Esophagus muscularis mucosa (tissue), 4 donors: ENCODE data around the gene BORCS5.
"Not testable (repeated sequence)": the region's sequence is repeated elsewhere in the genome, so short reads cannot be mapped to it uniquely, and the experiment has no call there.

ENCODE experiments used
- EP300 ChIP-seq: sonication (generic); formaldehyde crosslinking; IDR thresholded peaks from one replicate; pipeline ENCODE4 v1.6.1; 2017; ENCODE audit warnings: antibody characterized with exemption
- POLR2A ChIP-seq: fragments of 450-650 bp; IDR thresholded peaks from one replicate; pipeline ENCODE4 v1.6.1; 2017; ENCODE audit warnings: antibody characterized with exemption, moderate library complexity, mild to moderate bottlenecking, low read depth
- TF ChIP-seq, protein P1 (sequence below), 3 experiments: fragments of 200-600 bp in 2 of 3; fragments of 450-650 bp in 1 of 3; sonication (generic) in 2 of 3; IDR thresholded peaks; one replicate each; pipeline ENCODE4 v1.5.1; 2017 to 2019; ENCODE audit warnings: antibody characterized with exemption in 3 of 3, mild to moderate bottlenecking in 2 of 3, moderate library complexity in 1 of 3

DNA sequence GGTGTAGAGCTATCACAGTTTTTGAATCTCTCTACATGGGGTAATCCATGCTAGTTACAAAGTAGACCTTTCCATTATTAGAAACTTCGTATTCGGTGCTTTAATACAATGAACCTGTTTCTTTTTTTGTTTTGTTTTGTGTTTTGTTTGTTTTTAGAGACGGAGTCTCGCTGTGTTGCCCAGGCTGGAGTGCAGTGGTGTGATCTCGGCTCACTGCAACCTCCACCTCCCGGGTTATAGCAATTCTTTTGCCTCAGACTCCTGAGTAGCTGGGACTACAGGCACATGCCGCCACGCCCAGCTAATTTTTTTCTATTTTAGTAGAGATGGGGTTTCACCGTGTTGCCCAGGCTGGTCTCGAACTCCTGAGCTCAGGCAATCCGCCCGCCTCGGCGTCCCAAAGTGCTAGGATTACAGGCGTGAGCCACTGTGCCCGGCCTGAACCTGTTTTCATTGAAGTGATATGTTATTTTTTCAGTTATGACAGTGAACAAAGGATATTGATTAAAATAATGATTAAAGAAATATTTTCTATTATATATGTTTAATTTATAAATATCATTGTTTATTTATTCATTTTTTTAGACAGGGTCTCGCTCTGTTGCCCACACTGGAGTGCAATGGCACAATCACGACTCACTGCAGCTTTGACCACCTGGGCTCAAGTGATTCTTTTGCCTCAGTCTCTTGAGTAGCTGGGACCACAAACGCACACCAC, 5.3 kb upstream of the BORCS5 start:
- TF ChIP-seq POLR2A, EP300: not testable (repeated sequence)
- TF ChIP-seq, protein P1, sequence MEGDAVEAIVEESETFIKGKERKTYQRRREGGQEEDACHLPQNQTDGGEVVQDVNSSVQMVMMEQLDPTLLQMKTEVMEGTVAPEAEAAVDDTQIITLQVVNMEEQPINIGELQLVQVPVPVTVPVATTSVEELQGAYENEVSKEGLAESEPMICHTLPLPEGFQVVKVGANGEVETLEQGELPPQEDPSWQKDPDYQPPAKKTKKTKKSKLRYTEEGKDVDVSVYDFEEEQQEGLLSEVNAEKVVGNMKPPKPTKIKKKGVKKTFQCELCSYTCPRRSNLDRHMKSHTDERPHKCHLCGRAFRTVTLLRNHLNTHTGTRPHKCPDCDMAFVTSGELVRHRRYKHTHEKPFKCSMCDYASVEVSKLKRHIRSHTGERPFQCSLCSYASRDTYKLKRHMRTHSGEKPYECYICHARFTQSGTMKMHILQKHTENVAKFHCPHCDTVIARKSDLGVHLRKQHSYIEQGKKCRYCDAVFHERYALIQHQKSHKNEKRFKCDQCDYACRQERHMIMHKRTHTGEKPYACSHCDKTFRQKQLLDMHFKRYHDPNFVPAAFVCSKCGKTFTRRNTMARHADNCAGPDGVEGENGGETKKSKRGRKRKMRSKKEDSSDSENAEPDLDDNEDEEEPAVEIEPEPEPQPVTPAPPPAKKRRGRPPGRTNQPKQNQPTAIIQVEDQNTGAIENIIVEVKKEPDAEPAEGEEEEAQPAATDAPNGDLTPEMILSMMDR (IDR thresholded peaks at IDR 0.05), result not testable (repeated sequence)
